Measurements from ENCODE around the gene DCTD. TPM values are rescaled to one million over a fixed set of nuclear protein-coding genes. Genes with fewer than 3 reads are reported as not detected.

DCTD gene
- total RNA-seq, 3 donors from 2014 or later: 53.3 to 63.7 (median 55.4) TPM

DNA sequence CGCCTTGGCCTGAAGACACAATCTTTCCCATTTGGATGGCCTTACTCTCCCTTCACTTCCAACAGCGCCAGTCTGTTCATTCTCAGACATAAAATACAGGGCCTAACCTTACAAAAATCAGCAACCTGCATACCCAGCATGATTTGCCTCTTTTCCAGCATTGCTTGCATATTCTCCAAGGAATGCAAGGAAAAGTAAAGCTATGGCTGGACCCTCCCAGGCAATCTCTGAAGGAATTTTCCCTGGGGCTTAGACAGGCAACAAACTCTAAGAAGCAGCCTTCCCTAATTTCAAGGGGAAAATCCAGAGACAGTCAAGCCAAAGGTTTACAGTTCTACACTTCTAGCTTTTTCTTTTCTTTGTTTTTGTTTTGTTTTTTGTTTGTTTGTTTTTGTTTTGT, 3.6 kb downstream of the DCTD start:
- no peaks in the 10 kb centered on the region for H3K36me3 ChIP-seq (ENCODE audit: low read depth)
- H3K9me3 ChIP-seq: no peaks in the 10 kb centered on the region
- DNase-seq: no peak
- intact Hi-C loops (cut with DNase I, micrococcal nuclease): no loop called here
- H3K4me1 ChIP-seq (ENCODE audit: low read depth): no peaks in the 10 kb centered on the region
- no peak for TF ChIP-seq CTCF (IDR thresholded peaks at IDR 0.05)
- no peak for ATAC-seq
- H3K4me3 ChIP-seq: no peak overlapping the region

DNA sequence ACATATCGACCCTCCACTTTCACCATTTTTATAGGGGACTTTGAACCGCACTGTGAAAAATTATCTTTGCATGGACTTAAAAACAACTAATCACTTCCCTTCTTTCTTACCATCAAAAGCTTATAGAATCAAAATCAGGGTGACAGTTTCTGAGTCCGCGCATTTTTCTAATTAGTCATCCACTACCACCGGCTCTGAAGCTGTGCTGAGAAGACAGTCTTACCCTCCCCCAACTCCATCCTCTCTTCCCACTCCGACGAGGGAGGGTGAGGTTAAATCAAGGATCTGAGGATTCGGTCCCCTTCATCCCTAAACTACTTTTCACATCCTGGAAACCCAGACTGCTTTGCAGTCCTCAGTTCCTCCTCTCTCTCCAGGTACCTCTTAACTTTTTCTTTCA, 4.2 kb downstream of the DCTD start:
- Histone ChIP-seq H3K36me3 (ENCODE audit: low read depth) (no peaks in the 10 kb centered on the region), H3K4me1 (ENCODE audit: low read depth) (no peaks in the 10 kb centered on the region), H3K9me3 (no peaks in the 10 kb centered on the region), H3K4me3 (no peak overlapping the region)
- ATAC-seq (no peak), DNase-seq (no peak)
- TF ChIP-seq CTCF (IDR thresholded peaks at IDR 0.05): no peak
- intact Hi-C loops (cut with DNase I, micrococcal nuclease): no loop called here

DNA sequence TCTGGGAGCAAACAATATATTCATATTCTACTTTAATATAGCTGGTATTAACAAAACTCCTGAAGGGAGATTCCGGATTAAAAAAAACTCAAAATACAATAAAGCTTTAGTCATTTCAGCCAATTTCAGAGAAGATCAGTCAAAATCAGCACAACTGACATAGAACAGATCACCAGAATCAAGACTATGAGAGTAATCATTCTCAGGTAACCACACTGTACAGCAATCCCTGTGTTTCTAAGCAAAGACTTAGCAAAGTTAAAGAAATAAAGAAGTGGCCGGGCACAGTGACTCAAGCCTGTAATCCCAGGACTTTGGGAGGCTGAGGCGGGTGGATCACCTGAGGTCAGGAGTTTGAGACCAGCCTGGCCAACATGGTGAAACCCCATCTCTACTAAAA, 9.1 kb downstream of the DCTD start:
- no peak for TF ChIP-seq CTCF (IDR thresholded peaks at IDR 0.05)
- ATAC-seq (no peak), DNase-seq (no peak)
- intact Hi-C loops (cut with DNase I, micrococcal nuclease): no loop called here
- Histone ChIP-seq H3K4me1 (ENCODE audit: low read depth) (no peaks in the 10 kb centered on the region), H3K4me3 (no peak overlapping the region), H3K36me3 (ENCODE audit: low read depth) (no peaks in the 10 kb centered on the region), H3K9me3 (no peaks in the 10 kb centered on the region)

- Histone ChIP-seq H3K4me1 (ENCODE audit: low read depth) (no peaks in the 10 kb centered on the region), H3K36me3 (ENCODE audit: low read depth) (no peaks in the 10 kb centered on the region), H3K9me3 (no peaks in the 10 kb centered on the region), H3K4me3 (no peak overlapping the region)
- intact Hi-C loops (cut with DNase I, micrococcal nuclease): no loop called here
- no peak for TF ChIP-seq CTCF (IDR thresholded peaks at IDR 0.05)
- DNase-seq (no peak), ATAC-seq (no peak)
These were observed 9.8 kb downstream of the DCTD start for GRCh38 chr4:182907396-182907795.

DNA sequence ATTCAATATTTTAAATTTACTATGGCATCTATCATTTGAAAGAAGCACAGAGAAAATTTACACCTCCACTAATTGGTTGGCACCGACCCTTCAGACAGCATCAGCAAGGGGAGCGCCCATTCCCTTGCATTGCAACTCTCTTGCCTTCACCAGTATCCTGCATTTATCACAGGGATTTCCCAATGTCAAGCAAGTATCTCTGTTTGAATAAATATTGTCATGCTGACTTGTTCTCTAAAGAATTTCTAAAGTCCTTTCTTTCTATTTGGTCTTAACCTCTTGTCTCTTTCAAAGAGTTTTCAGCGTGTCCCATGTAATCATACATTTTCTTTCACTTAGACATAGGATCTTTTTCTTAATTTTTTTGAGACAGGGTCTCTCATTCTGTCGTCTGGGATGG, 10.4 kb downstream of the DCTD start:
- no peak for DNase-seq
- Histone ChIP-seq H3K36me3 (ENCODE audit: low read depth) (no peaks in the 10 kb centered on the region), H3K9me3 (no peaks in the 10 kb centered on the region), H3K4me3 (no peak overlapping the region), H3K4me1 (ENCODE audit: low read depth) (no peaks in the 10 kb centered on the region)
- intact Hi-C loops (cut with DNase I, micrococcal nuclease): no loop called here
- no peak for TF ChIP-seq CTCF (IDR thresholded peaks at IDR 0.05)
- ATAC-seq: no peak

DNA sequence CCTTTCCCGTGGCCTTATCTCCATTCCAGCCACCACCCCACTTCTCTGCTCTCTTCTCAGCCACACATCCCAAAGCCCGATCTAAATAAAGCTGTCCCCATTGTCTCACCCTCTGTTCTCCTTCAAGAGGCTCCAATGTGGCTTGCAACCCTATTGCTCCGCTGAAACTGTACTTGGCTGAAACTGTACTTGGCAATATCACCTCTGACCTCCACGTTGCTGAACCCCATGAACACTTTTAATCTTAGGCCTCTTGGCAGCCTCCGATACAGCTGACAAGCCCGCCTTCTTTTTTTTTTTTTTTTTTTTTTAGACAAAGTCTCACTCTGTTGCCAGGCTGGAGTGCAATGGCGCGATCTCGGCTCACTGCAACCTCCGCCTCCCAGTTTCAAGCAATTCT, 12.1 kb downstream of the DCTD start:
- no peak for TF ChIP-seq CTCF (IDR thresholded peaks at IDR 0.05)
- DNase-seq (no peak), ATAC-seq (no peak)
- Histone ChIP-seq H3K4me1 (ENCODE audit: low read depth) (no peaks in the 10 kb centered on the region), H3K4me3 (no peak overlapping the region), H3K36me3 (ENCODE audit: low read depth) (no peaks in the 10 kb centered on the region), H3K9me3 (no peaks in the 10 kb centered on the region)
- intact Hi-C loops (cut with DNase I, micrococcal nuclease): no loop called here

All from mucosa of descending colon (tissue), 3 donors.